Caco-2 (cell line): ENCODE measurements around the gene RCOR3. TPM values are rescaled to one million over a fixed set of nuclear protein-coding genes. Genes with fewer than 3 reads are reported as not detected.

Source experiments
- BruUV-seq: library from RNA; stranded (reverse); fragments of 400-500 nt; replicated peaks from 2 replicates; lab custom pipeline; 2021; lab: Mats Ljungman, UMichigan
- CTCF ChIA-PET: fragments of 300-600 bp; sonication (Branson Sonifier 250); formaldehyde crosslinking; loops from one replicate; lab custom pipeline; 2022; ENCODE audit warnings: antibody characterized with exemption; lab: Charles Lee
- POLR2A ChIA-PET: fragments of 300-600 bp; sonication (Branson Sonifier 250); formaldehyde crosslinking; loops from one replicate; lab custom pipeline; 2022; ENCODE audit warnings: antibody characterized with exemption; lab: Charles Lee
- DNase-seq, 2 experiments: peaks; one replicate each; pipeline versions ENCODE4 v3.0.0 to v3.0.0-alpha.2; 2020 to 2022
- H3K27me3 ChIP-seq: replicated peaks from 2 replicates; pipeline ENCODE4 v1.6.0; 2011; ENCODE audit warnings: low read length; ENCODE audit not compliant: control insufficient read depth, insufficient read depth
- H3K36me3 ChIP-seq: 2 replicates; pipeline ENCODE4 v1.5.1; 2011; ENCODE audit warnings: low read length; ENCODE audit not compliant: control insufficient read depth, insufficient read depth
- H3K4me1 ChIP-seq: fragments of 250-450 bp; sonication (Bioruptor Pico); 2 replicates; pipeline ENCODE4 v1.5.1; 2020; ENCODE audit warnings: mild to moderate bottlenecking
- H3K4me3 ChIP-seq: 2 replicates; pipeline ENCODE4 v1.5.1; 2011; ENCODE audit warnings: low read depth, mild to moderate bottlenecking, control low read depth, low read length
- H3K9me3 ChIP-seq: fragments of 250-450 bp; sonication (Bioruptor Pico); 2 replicates; pipeline ENCODE4 v1.5.1; 2020; ENCODE audit warnings: mild to moderate bottlenecking, moderate library complexity
- H3K27ac Mint-ChIP-seq: one replicate; pipeline ENCODE4 v1.8.0; 2022; ENCODE audit warnings: mixed read lengths; ENCODE audit not compliant: unreplicated experiment
- H3K27me3 Mint-ChIP-seq: one replicate; pipeline ENCODE4 v1.8.0; 2022; ENCODE audit warnings: mixed read lengths; ENCODE audit not compliant: insufficient read depth, unreplicated experiment
- H3K36me3 Mint-ChIP-seq: one replicate; pipeline ENCODE4 v1.8.0; 2022; ENCODE audit warnings: mild to moderate bottlenecking, mixed read lengths; ENCODE audit not compliant: insufficient read depth, unreplicated experiment
- H3K4me1 Mint-ChIP-seq: one replicate; pipeline ENCODE4 v1.8.0; 2022; ENCODE audit warnings: low read depth, mixed read lengths; ENCODE audit not compliant: unreplicated experiment
- H3K4me3 Mint-ChIP-seq: one replicate; pipeline ENCODE4 v1.8.0; 2022; ENCODE audit warnings: mild to moderate bottlenecking, moderate library complexity, mixed read lengths; ENCODE audit not compliant: unreplicated experiment
- H3K9me3 Mint-ChIP-seq: one replicate; pipeline ENCODE4 v1.8.0; 2022; ENCODE audit warnings: mixed read lengths; ENCODE audit not compliant: unreplicated experiment
- CTCF ChIP-seq, 2 experiments: fragments of 200-600 bp in 1 of 2; IDR thresholded peaks; 1 replicate in 1 of 2; 2 replicates in 1 of 2; pipeline versions ENCODE4 v1.5.1 to v1.8.0; 2011 to 2022; ENCODE audit warnings: antibody characterized with exemption in 1 of 2, control low read depth in 1 of 2, inconsistent platforms in 1 of 2, low read depth in 1 of 2, low read length in 1 of 2, mild to moderate bottlenecking in 1 of 2, moderate library complexity in 1 of 2; ENCODE audit not compliant: insufficient read depth in 1 of 2, severe bottlenecking in 1 of 2, unreplicated experiment in 1 of 2
- intact Hi-C: fragments of 100-400 bp; cut with micrococcal nuclease; formaldehyde crosslinking; loops from one replicate; pipeline ENCODE4 v1.10.0; 2022; ENCODE audit not compliant: unreplicated experiment
- total RNA-seq: library from RNA; stranded (reverse); gene quantifications from 2 replicates; pipeline ENCODE4 v1.2.3, GENCODE V29; 2022

The RCOR3 gene
- total RNA-seq, 1 experiment from 2014 or later, result 42.3 TPM

- Mint-ChIP-seq H3K27ac (peak within 1 kb of the TSS; percentile 74), H3K27me3 (no peaks in the 10 kb centered on the region), H3K36me3 (no peaks in the 10 kb centered on the region), H3K4me3 (peak within 1 kb of the TSS; percentile 87), H3K9me3 (no peaks in the 10 kb centered on the region), H3K4me1 (peaks cover 10% of the 10 kb centered on the region)
- POLR2A ChIA-PET, result no interaction called here
- Histone ChIP-seq H3K27me3 (no peaks in the 10 kb centered on the region), H3K36me3 (no peaks in the 10 kb centered on the region), H3K9me3 (no peaks in the 10 kb centered on the region), H3K4me1 (peaks cover 4% of the 10 kb centered on the region), H3K4me3 (peak within 1 kb of the TSS; percentile 66)
- TF ChIP-seq CTCF (IDR thresholded peaks at IDR 0.05; ENCODE audit: insufficient read depth in 1 of 2, low read depth in 1 of 2, low read length in 1 of 2, severe bottlenecking in 1 of 2, unreplicated experiment in 1 of 2), result no peak
- intact Hi-C loops, result no loop called here
- peak in 1 of 2 experiments; percentile 70 for DNase-seq
- CTCF ChIA-PET, result interaction anchor here (0.5 to 0.7 kb wide), 2 partner anchors 8 to 142 kb away, joined by 3 to 4 read pairs; no protein-coding TSS in a partner anchor
- BruUV-seq, result no TSS peak
Measured at GRCh38 chr1:211326528-211327345, 67.6 kb downstream of the RCOR3 start, which contains the start of gene TRAF5. TSS of gene TRAF5 (plus strand) at chr1:211326833. CDS start at chr1:211353240, 26,407 bp downstream.

- no TSS peak for BruUV-seq
- peaks cover 4% of the 10 kb centered on the region for H3K4me1 ChIP-seq
- H3K4me3 ChIP-seq, result peak overlapping the region; percentile 66
- no peak for TF ChIP-seq CTCF (IDR thresholded peaks at IDR 0.05; ENCODE audit: insufficient read depth in 1 of 2, low read depth in 1 of 2, low read length in 1 of 2, severe bottlenecking in 1 of 2, unreplicated experiment in 1 of 2)
- peak overlapping the region; percentile 74 for H3K27ac Mint-ChIP-seq
- POLR2A ChIA-PET, result no interaction called here
- H3K36me3 Mint-ChIP-seq, result no peaks in the 10 kb centered on the region
- CTCF ChIA-PET, result interaction anchor here (0.7 kb wide), 1 partner anchor 142 kb away, joined by 3 read pairs; no protein-coding TSS in a partner anchor
- no peaks in the 10 kb centered on the region for H3K27me3 Mint-ChIP-seq
- H3K4me1 Mint-ChIP-seq, result peaks cover 10% of the 10 kb centered on the region
- no peaks in the 10 kb centered on the region for H3K27me3 ChIP-seq
- no peak for DNase-seq
- intact Hi-C loops, result no loop called here
- H3K9me3 ChIP-seq, result no peaks in the 10 kb centered on the region
- H3K36me3 ChIP-seq, result no peaks in the 10 kb centered on the region
- peak overlapping the region; percentile 87 for H3K4me3 Mint-ChIP-seq
- H3K9me3 Mint-ChIP-seq, result no peaks in the 10 kb centered on the region
Measured at GRCh38 chr1:211327346-211327921, 68.3 kb downstream of the RCOR3 start.

GRCh38 chr1:211328084-211328694 is 69.0 kb downstream of the RCOR3 start:
- TSS peak; percentile 34 for BruUV-seq
- ChIA-PET POLR2A (no interaction called here), CTCF (interaction anchor here (1.9 kb wide), 1 partner anchor 148 kb away, joined by 5 read pairs; no protein-coding TSS in a partner anchor)
- H3K9me3 ChIP-seq, result no peaks in the 10 kb centered on the region
- intact Hi-C loops, result no loop called here
- Mint-ChIP-seq H3K27ac (no peak overlapping the region), H3K4me1 (peaks cover 10% of the 10 kb centered on the region), H3K4me3 (no peak overlapping the region), H3K36me3 (no peaks in the 10 kb centered on the region), H3K27me3 (no peaks in the 10 kb centered on the region), H3K9me3 (no peaks in the 10 kb centered on the region)
- no peaks in the 10 kb centered on the region for H3K27me3 ChIP-seq
- DNase-seq, result no peak
- H3K4me1 ChIP-seq, result peaks cover 4% of the 10 kb centered on the region
- no peaks in the 10 kb centered on the region for H3K36me3 ChIP-seq
- H3K4me3 ChIP-seq, result no peak overlapping the region
- TF ChIP-seq CTCF (IDR thresholded peaks at IDR 0.05; ENCODE audit: insufficient read depth in 1 of 2, low read depth in 1 of 2, low read length in 1 of 2, severe bottlenecking in 1 of 2, unreplicated experiment in 1 of 2), result no peak
